Measurements from ENCODE around the gene ELMO1. TPM values are rescaled to one million over a fixed set of nuclear protein-coding genes. Genes with fewer than 3 reads are reported as not detected.

ELMO1 gene
- total RNA-seq, 1 donor from 2014 or later: 11.9 TPM

- intact Hi-C loops (cut with DNase I): no loop called here
- DNase-seq: no peak
- ATAC-seq (ENCODE audit: poor library complexity): no peak
Measured at GRCh38 chr7:36871355-36871738, 577.3 kb downstream of the ELMO1 start.

- ATAC-seq (ENCODE audit: poor library complexity) (no peak), DNase-seq (no peak)
- intact Hi-C loops (cut with DNase I): no loop called here
Measured at GRCh38 chr7:36870625-36871354, 577.9 kb downstream of the ELMO1 start.

- ATAC-seq (ENCODE audit: poor library complexity): no peak
- DNase-seq: no peak
- intact Hi-C loops (cut with DNase I): no loop called here
Measured at GRCh38 chr7:36868727-36869411, 579.8 kb downstream of the ELMO1 start.

- intact Hi-C loops (cut with DNase I): no loop called here
- no peak for ATAC-seq (ENCODE audit: poor library complexity)
- no peak for DNase-seq
Measured at GRCh38 chr7:36865019-36865418, 583.6 kb downstream of the ELMO1 start.

GRCh38 chr7:36863901-36864701 lies 584.6 kb downstream of the ELMO1 start:
- intact Hi-C loops (cut with DNase I): no loop called here
- no peak for DNase-seq
- no peak for ATAC-seq (ENCODE audit: poor library complexity)

- intact Hi-C loops (cut with DNase I): no loop called here
- ATAC-seq (ENCODE audit: poor library complexity) (no peak), DNase-seq (no peak)
Measured at GRCh38 chr7:36862771-36863261, 585.8 kb downstream of the ELMO1 start.

- DNase-seq (no peak), ATAC-seq (ENCODE audit: poor library complexity) (no peak)
Measured at GRCh38 chr7:36861656-36862055, 587.0 kb downstream of the ELMO1 start.

GRCh38 chr7:36860681-36861080 lies 588.0 kb downstream of the ELMO1 start:
- intact Hi-C loops (cut with DNase I): no loop called here
- DNase-seq: no peak

More at GRCh38 chr7:36861656-36862055, 587.0 kb downstream of the ELMO1 start:
- intact Hi-C loops (cut with DNase I): no loop called here

GRCh38 chr7:36855330-36855729 lies 593.3 kb downstream of the ELMO1 start:
- intact Hi-C loops (cut with DNase I): no loop called here

More at GRCh38 chr7:36860681-36861080, 588.0 kb downstream of the ELMO1 start:
- ATAC-seq (ENCODE audit: poor library complexity): no peak

GRCh38 chr7:36854652-36855051 lies 594.0 kb downstream of the ELMO1 start:
- ATAC-seq (ENCODE audit: poor library complexity) (no peak), DNase-seq (no peak)
- intact Hi-C loops (cut with DNase I): no loop called here

More at GRCh38 chr7:36855330-36855729, 593.3 kb downstream of the ELMO1 start:
- DNase-seq (no peak), ATAC-seq (ENCODE audit: poor library complexity) (no peak)

GRCh38 chr7:36852931-36853330 lies 595.7 kb downstream of the ELMO1 start:
- no peak for ATAC-seq (ENCODE audit: poor library complexity)
- intact Hi-C loops (cut with DNase I): no loop called here

GRCh38 chr7:36852017-36852416 lies 596.6 kb downstream of the ELMO1 start:
- intact Hi-C loops (cut with DNase I): no loop called here
- DNase-seq: no peak

More at GRCh38 chr7:36852931-36853330, 595.7 kb downstream of the ELMO1 start:
- DNase-seq: no peak

GRCh38 chr7:36851382-36851781 lies 597.3 kb downstream of the ELMO1 start:
- DNase-seq (no peak), ATAC-seq (ENCODE audit: poor library complexity) (no peak)
- intact Hi-C loops (cut with DNase I): no loop called here

More at GRCh38 chr7:36852017-36852416, 596.6 kb downstream of the ELMO1 start:
- no peak for ATAC-seq (ENCODE audit: poor library complexity)

- no peak for ATAC-seq (ENCODE audit: poor library complexity)
- DNase-seq: no peak
- intact Hi-C loops (cut with DNase I): no loop called here
Measured at GRCh38 chr7:36847946-36848345, 600.7 kb downstream of the ELMO1 start.

GRCh38 chr7:36844374-36844773 lies 604.3 kb downstream of the ELMO1 start:
- intact Hi-C loops (cut with DNase I): no loop called here
- no peak for DNase-seq
- no peak for ATAC-seq (ENCODE audit: poor library complexity)

- DNase-seq (peak; percentile 34), ATAC-seq (ENCODE audit: poor library complexity) (no peak)
- intact Hi-C loops (cut with DNase I): no loop called here
Measured at GRCh38 chr7:36840904-36841303, 607.8 kb downstream of the ELMO1 start.

GRCh38 chr7:36838616-36839225 lies 609.9 kb downstream of the ELMO1 start:
- no peak for DNase-seq
- no peak for ATAC-seq (ENCODE audit: poor library complexity)
- intact Hi-C loops (cut with DNase I): no loop called here

GRCh38 chr7:36831049-36831448 lies 617.6 kb downstream of the ELMO1 start:
- intact Hi-C loops (cut with DNase I): no loop called here
- ATAC-seq (ENCODE audit: poor library complexity): no peak
- no peak for DNase-seq
